GM12878 (cell line): ENCODE results near the gene LY6G5B. TPM values are rescaled to one million over a fixed set of nuclear protein-coding genes. Genes with fewer than 3 reads are reported as not detected.

Experiments used
- ATAC-seq: fragments of 200-7000 bp; cut with Tn5 transposase; 3 replicates; pipeline ENCODE4 v1.9.1; 2020; ENCODE audit warnings: mild to moderate bottlenecking, moderate library complexity
- BruUV-seq: library from RNA; stranded (reverse); fragments of 400-500 nt; replicated peaks from 2 replicates; lab custom pipeline; 2021; lab: Mats Ljungman, UMichigan
- CTCF ChIA-PET: fragments of 300-600 bp; sonication (Branson Sonifier 250); formaldehyde crosslinking; extraction: SDS; loops from one replicate; lab custom pipeline; 2021; ENCODE audit warnings: inconsistent platforms; lab: Yijun Ruan, JAX
- POLR2A ChIA-PET: fragments of 350-600 bp; formaldehyde crosslinking; extraction: SDS; loops from one replicate; lab custom pipeline; 2021; ENCODE audit warnings: inconsistent platforms; lab: Charles Lee
- RAD21 ChIA-PET: fragments of 300-600 bp; sonication (Branson Sonifier 250); formaldehyde crosslinking; loops from one replicate; lab custom pipeline; 2023; ENCODE audit warnings: antibody characterized with exemption; ENCODE audit not compliant: unreplicated experiment; lab: Charles Lee
- SMC1A ChIA-PET: fragments of 300-600 bp; sonication (Branson Sonifier 250); formaldehyde crosslinking; loops from one replicate; lab custom pipeline; 2023; ENCODE audit not compliant: unreplicated experiment, uncharacterized antibody; lab: Charles Lee
- DNase-seq: peaks from one replicate; pipeline ENCODE4 v3.0.0-alpha.2; 2011; ENCODE audit warnings: low read depth, low spot score
- FAIRE-seq: peaks from 3 replicates; lab custom pipeline; 2011; peaks lifted over from hg19 to GRCh38; lab: Jason Lieb, UNC
- H2AFZ ChIP-seq: 2 replicates; pipeline ENCODE4 v1.6.0; 2011; ENCODE audit warnings: low read depth, low read length, control low read depth; ENCODE audit not compliant: control insufficient read depth
- H3K27ac ChIP-seq: 2 replicates; pipeline ENCODE4 v1.5.1; 2011; ENCODE audit warnings: control low read depth; ENCODE audit not compliant: control insufficient read depth, insufficient read depth
- H3K27me3 ChIP-seq, 2 experiments: replicated peaks in 1 of 2; 2 replicates each; pipeline versions ENCODE4 v1.6.0 to v1.6.1; 2011; ENCODE audit warnings: low read length in 1 of 2; ENCODE audit not compliant: control insufficient read depth in 2 of 2, insufficient read depth in 2 of 2
- H3K36me3 ChIP-seq, 2 experiments: 2 replicates each; pipeline ENCODE4 v1.5.1; 2011; ENCODE audit warnings: low read length in 1 of 2; ENCODE audit not compliant: control insufficient read depth in 2 of 2, insufficient read depth in 2 of 2
- H3K4me1 ChIP-seq: 2 replicates; pipeline ENCODE4 v1.6.1; 2011; ENCODE audit warnings: mild to moderate bottlenecking, low read length, moderate library complexity, mixed read lengths; ENCODE audit not compliant: control insufficient read depth, insufficient read depth
- H3K4me2 ChIP-seq: 2 replicates; pipeline ENCODE4 v1.6.0; 2011; ENCODE audit warnings: control low read depth; ENCODE audit not compliant: control insufficient read depth, insufficient read depth
- H3K4me3 ChIP-seq: fragments of 200-600 bp; sonication (generic); 2 replicates; pipeline ENCODE4 v1.5.1; 2016
- H3K79me2 ChIP-seq: 2 replicates; pipeline ENCODE4 v1.6.0; 2011; ENCODE audit warnings: low read length; ENCODE audit not compliant: control insufficient read depth, insufficient read depth
- H3K9ac ChIP-seq: 2 replicates; pipeline ENCODE4 v1.8.0; 2011; ENCODE audit warnings: low read length, control low read depth, mixed read lengths; ENCODE audit not compliant: control insufficient read depth, insufficient read depth
- H3K9me3 ChIP-seq: replicated peaks from 3 replicates; pipeline ENCODE4 v1.5.1; 2011; ENCODE audit warnings: mild to moderate bottlenecking, low read length; ENCODE audit not compliant: control insufficient read depth, insufficient read depth
- H4K20me1 ChIP-seq: 2 replicates; pipeline ENCODE4 v1.6.0; 2011; ENCODE audit not compliant: control insufficient read depth, insufficient read depth
- EP300 ChIP-seq, 2 experiments: fragments of 150-350 bp in 1 of 2; IDR thresholded peaks; 2 replicates each; pipeline ENCODE4 v1.6.1; 2011 to 2012; ENCODE audit warnings: low read depth in 2 of 2, low read length in 2 of 2, borderline replicate concordance in 1 of 2, improper control_type of control experiment in 1 of 2, inconsistent platforms in 1 of 2; ENCODE audit not compliant: control insufficient read depth in 1 of 2
- MXI1 ChIP-seq: fragments of 150-350 bp; IDR thresholded peaks from 2 replicates; pipeline ENCODE4 v1.6.1; 2011; ENCODE audit warnings: low read depth, mild to moderate bottlenecking, inconsistent platforms, low read length, improper control_type of control experiment
- MYB ChIP-seq: fragments of 150-350 bp; IDR thresholded peaks from 2 replicates; pipeline ENCODE4 v1.6.1; 2014; ENCODE audit warnings: mild to moderate bottlenecking, low read depth, low read length, borderline replicate concordance
- NFIC ChIP-seq: IDR thresholded peaks from 2 replicates; pipeline ENCODE4 v1.6.1; 2012; ENCODE audit warnings: low read depth, mild to moderate bottlenecking, inconsistent platforms, low read length, moderate library complexity
- NRF1 ChIP-seq: conservative IDR thresholded peaks from 2 replicates; pipeline ENCODE4 v1.6.1; 2011; ENCODE audit warnings: mild to moderate bottlenecking, low read depth, low read length, improper control_type of control experiment
- POU2F2 ChIP-seq: IDR thresholded peaks from 3 replicates; pipeline ENCODE4 v1.6.1; 2011; ENCODE audit warnings: low read depth, mild to moderate bottlenecking, low read length, borderline replicate concordance
- TCF7 ChIP-seq: IDR thresholded peaks from 2 replicates; pipeline ENCODE4 v1.6.1; 2014; ENCODE audit warnings: antibody characterized with exemption, borderline replicate concordance
- USF1 ChIP-seq: IDR thresholded peaks from 2 replicates; pipeline ENCODE4 v1.6.1; 2011; ENCODE audit warnings: borderline replicate concordance, low read depth, mild to moderate bottlenecking, moderate library complexity, mixed read lengths, low read length; ENCODE audit not compliant: insufficient read depth; ENCODE audit errors: extremely low read length
- YBX1 ChIP-seq: fragments of 450-650 bp; IDR thresholded peaks from 2 replicates; pipeline ENCODE4 v1.6.1; 2016; ENCODE audit warnings: antibody characterized with exemption
- WGBS: methylation state at CpG from one replicate; pipeline ENCODE4 v1.1.6; 2016; ENCODE audit warnings: low lambda C conversion rate; ENCODE audit not compliant: insufficient replicate concordance, insufficient coverage; ENCODE audit errors: missing lambda C conversion rate; 5-methylcytosine and 5-hydroxymethylcytosine counted together
- in situ Hi-C: fragments of 300-500 bp; cut with MboI; formaldehyde crosslinking; loops from 9 replicates; pipeline ENCODE4 v1.14.3; 2018; ENCODE audit warnings: mixed read lengths
- intact Hi-C: fragments of 100-400 bp; cut with micrococcal nuclease; formaldehyde crosslinking; loops from one replicate; pipeline ENCODE4 v1.14.2; 2022; ENCODE audit not compliant: unreplicated experiment
- polyA plus RNA-seq, 11 experiments: library from polyadenylated mRNA; depleted of rRNA in 4 of 11; unstranded in 6 of 11; stranded (reverse) in 5 of 11; fragments of >200 nt; fragmentation: Nextera tagmentation in 4 of 11; fragmentation: Illumina TruSeq in 1 of 11; extraction: Ambion mirVana in 4 of 11; extraction: Trizol in 1 of 11; gene quantifications; 1 replicate in 1 of 11; 2 replicates in 10 of 11; pipeline versions ENCODE4 v1.2.1 to v1.2.3, GENCODE V29; 2011 to 2016; ENCODE audit warnings: inconsistent platforms in 2 of 11, missing spikeins in 2 of 11, low read depth in 1 of 11
- total RNA-seq, 4 experiments: library from RNA; depleted of rRNA in 3 of 4; stranded (reverse); fragments of >200 nt in 3 of 4; fragmentation: Illumina TruSeq in 1 of 4; extraction: Trizol in 1 of 4; gene quantifications; 2 replicates each; pipeline versions ENCODE4 v1.2.1 to v1.2.3, GENCODE V29; 2013 to 2021

LY6G5B gene
- total and polyA plus RNA-seq, 10 of the 15 experiments (the other 5 are each of a cell fraction or from before 2014, with no cell fraction given), result 3.2 to 16.5 (median 7.5) TPM

DNA sequence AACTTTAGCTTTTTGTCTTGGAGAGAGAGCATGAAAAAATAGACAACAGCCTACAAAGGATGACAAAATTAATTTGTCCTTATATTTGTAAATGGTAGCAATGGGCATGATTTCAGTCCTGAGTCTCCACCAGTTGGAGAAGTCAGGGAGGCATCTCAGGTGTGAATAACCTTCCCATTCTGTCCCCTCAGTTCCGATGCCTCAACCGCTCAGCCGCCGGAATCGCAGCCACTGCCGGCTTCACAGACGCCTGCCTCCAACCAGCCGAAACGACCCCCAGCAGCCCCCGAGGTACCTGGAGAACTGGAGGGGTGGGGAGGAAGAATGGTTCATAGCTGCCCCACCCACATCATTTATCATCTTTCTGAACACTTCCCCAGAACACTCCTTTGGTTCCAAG lies 45.7 kb upstream of the LY6G5B start:
- DNase-seq, result no peak
- no peaks in the 10 kb centered on the region for H3K27me3 ChIP-seq
- peaks cover 39% of the 10 kb centered on the region for H3K79me2 ChIP-seq
- POLR2A ChIA-PET, result interaction anchor here (5.2 kb wide), 1 partner anchor 29 kb away, joined by 58 read pairs; the partner anchor contains the start of genes APOM and BAG6
- H3K9ac ChIP-seq, result no peak overlapping the region
- WGBS, result 99% methylated on average over 10 of the region's 10 CpGs
- CTCF ChIA-PET, result interaction anchor here (3.0 kb wide), 1 partner anchor 26 kb away, joined by 17 read pairs; no protein-coding TSS in a partner anchor
- peaks cover 4% of the 10 kb centered on the region; the same call in 1 of the 2 replicates for H4K20me1 ChIP-seq
- no peak overlapping the region for H2AFZ ChIP-seq
- intact Hi-C loops (no loop called here), in situ Hi-C loops (no loop called here)
- H3K36me3 ChIP-seq, result peaks cover 39 to 42% of the 10 kb centered on the region in 2 experiments
- SMC1A ChIA-PET, result interaction anchor here (1.8 kb wide), 1 partner anchor 30 kb away, joined by 3 read pairs; no protein-coding TSS in a partner anchor
- H3K9me3 ChIP-seq, result no peaks in the 10 kb centered on the region
- no peak overlapping the region for H3K4me3 ChIP-seq
- H3K27ac ChIP-seq, result no peak overlapping the region
- RAD21 ChIA-PET, result interaction anchor here (0.6 kb wide), 1 partner anchor 212 kb away, joined by 3 read pairs; no protein-coding TSS in a partner anchor
- ATAC-seq, result no peak
- BruUV-seq, result no TSS peak
- FAIRE-seq, result no peak
- peaks cover 2% of the 10 kb centered on the region for H3K4me1 ChIP-seq
- no peak overlapping the region for H3K4me2 ChIP-seq
- TF ChIP-seq NRF1 (no peak), USF1 (no peak), EP300 (IDR thresholded peaks at IDR 0.05; ENCODE audit: borderline replicate concordance in 1 of 2, control insufficient read depth in 1 of 2, low read depth in 2 of 2, low read length in 2 of 2) (no peak), MYB (no peak), YBX1 (no peak), TCF7 (no peak), MXI1 (no peak), NFIC (no peak), POU2F2 (no peak)
